GM23338 (cell line): Measurements from ENCODE around the gene HAPLN2.

Experiments used
- JUNB ChIP-seq: IDR thresholded peaks from one replicate; pipeline ENCODE4 v1.6.1; 2016; ENCODE audit warnings: antibody characterized with exemption; ENCODE audit not compliant: unreplicated experiment
- TF ChIP-seq, protein P1 (sequence below), 2 experiments: fragments of 200-600 bp in 1 of 2; sonication (generic) in 1 of 2; conservative IDR thresholded peaks; 2 replicates each; pipeline versions ENCODE4 v1.5.1 to v1.6.1; 2016 to 2017; ENCODE audit warnings: antibody characterized with exemption in 2 of 2, low read depth in 2 of 2, mild to moderate bottlenecking in 2 of 2, moderate library complexity in 1 of 2

DNA sequence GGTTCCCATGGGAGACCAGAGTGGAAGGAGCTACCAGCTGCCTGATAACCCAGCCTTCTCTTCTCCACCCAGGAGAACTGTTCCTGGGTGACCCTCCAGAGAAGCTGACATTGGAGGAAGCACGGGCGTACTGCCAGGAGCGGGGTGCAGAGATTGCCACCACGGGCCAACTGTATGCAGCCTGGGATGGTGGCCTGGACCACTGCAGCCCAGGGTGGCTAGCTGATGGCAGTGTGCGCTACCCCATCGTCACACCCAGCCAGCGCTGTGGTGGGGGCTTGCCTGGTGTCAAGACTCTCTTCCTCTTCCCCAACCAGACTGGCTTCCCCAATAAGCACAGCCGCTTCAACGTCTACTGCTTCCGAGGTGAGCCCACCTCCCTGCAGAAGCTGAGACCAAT lies 29.3 kb downstream of the HAPLN2 start:
- TF ChIP-seq JUNB = no peak
- TF ChIP-seq, protein P1, sequence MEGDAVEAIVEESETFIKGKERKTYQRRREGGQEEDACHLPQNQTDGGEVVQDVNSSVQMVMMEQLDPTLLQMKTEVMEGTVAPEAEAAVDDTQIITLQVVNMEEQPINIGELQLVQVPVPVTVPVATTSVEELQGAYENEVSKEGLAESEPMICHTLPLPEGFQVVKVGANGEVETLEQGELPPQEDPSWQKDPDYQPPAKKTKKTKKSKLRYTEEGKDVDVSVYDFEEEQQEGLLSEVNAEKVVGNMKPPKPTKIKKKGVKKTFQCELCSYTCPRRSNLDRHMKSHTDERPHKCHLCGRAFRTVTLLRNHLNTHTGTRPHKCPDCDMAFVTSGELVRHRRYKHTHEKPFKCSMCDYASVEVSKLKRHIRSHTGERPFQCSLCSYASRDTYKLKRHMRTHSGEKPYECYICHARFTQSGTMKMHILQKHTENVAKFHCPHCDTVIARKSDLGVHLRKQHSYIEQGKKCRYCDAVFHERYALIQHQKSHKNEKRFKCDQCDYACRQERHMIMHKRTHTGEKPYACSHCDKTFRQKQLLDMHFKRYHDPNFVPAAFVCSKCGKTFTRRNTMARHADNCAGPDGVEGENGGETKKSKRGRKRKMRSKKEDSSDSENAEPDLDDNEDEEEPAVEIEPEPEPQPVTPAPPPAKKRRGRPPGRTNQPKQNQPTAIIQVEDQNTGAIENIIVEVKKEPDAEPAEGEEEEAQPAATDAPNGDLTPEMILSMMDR (conservative IDR thresholded peaks at IDR 0.05; ENCODE audit: low read depth in 2 of 2) = no peak
